Fibroblast of the conjunctiva (primary cell): ENCODE measurements around the gene KYNU.
"Not testable (repeated sequence)": the region's sequence is repeated elsewhere in the genome, so short reads cannot be mapped to it uniquely, and the experiment has no call there.

Experiments
- DNase-seq: peaks from one replicate; pipeline ENCODE4 v3.0.0-alpha.2; 2010; ENCODE audit warnings: low read depth

The KYNU gene

DNA sequence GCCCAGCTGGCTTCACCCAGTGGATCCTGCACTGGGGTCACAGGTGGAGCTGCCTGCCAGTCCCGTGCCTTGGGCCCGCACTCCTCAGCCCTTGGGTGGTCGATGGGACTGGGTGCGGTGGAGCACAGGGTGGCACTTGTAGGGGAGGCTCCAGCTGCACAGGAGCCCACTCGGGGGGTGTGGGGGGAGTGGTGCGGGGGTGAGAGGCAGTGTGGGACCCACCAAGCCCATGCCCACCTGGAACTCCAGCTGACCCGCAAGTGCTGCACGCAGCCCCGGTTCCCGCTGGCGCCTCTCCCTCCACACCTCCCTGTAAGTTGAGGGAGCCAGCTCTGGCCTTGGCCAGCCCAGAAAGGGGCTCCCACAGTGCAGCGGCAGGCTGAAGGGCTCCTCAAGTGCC, 212.1 kb downstream of the KYNU start:
- not testable (repeated sequence) for DNase-seq
